HFFc6 (cell line): Measurements from ENCODE around the gene SMC1B. TPM values are rescaled to one million over a fixed set of nuclear protein-coding genes. Genes with fewer than 3 reads are reported as not detected.

Experiments
- DNase-seq: peaks from one replicate; pipeline ENCODE4 v3.0.0-alpha.2; 2018
- H3K27ac Mint-ChIP-seq: 2 replicates; pipeline ENCODE4 v1.8.0; 2020; ENCODE audit warnings: mild to moderate bottlenecking, mixed read lengths
- H3K27me3 Mint-ChIP-seq: 2 replicates; pipeline ENCODE4 v1.8.0; 2021; ENCODE audit warnings: mild to moderate bottlenecking, moderate library complexity, mixed read lengths; ENCODE audit not compliant: insufficient read depth
- H3K36me3 Mint-ChIP-seq: 2 replicates; pipeline ENCODE4 v1.8.0; 2021; ENCODE audit warnings: low read depth, mixed read lengths
- H3K4me1 Mint-ChIP-seq: 2 replicates; pipeline ENCODE4 v1.8.0; 2020; ENCODE audit warnings: low read depth, mixed read lengths
- H3K4me3 Mint-ChIP-seq: 2 replicates; pipeline ENCODE4 v1.8.0; 2020; ENCODE audit warnings: mild to moderate bottlenecking, moderate library complexity, mixed read lengths
- H3K9me3 Mint-ChIP-seq: 2 replicates; pipeline ENCODE4 v1.8.0; 2020; ENCODE audit warnings: mild to moderate bottlenecking, mixed read lengths
- CTCF ChIP-seq: fragments of 200-600 bp; sonication (generic); IDR thresholded peaks from 2 replicates; pipeline ENCODE4 v1.5.0; 2021; ENCODE audit warnings: antibody characterized with exemption, mild to moderate bottlenecking
- total RNA-seq, 6 experiments: library from RNA; stranded (reverse); fragmentation: NEBNext Ultra II Directional; extraction: Animal tissue kit (Norgen Biotek cat#: 25700); gene quantifications; 2 replicates in 1 of 6; 3 replicates in 5 of 6; pipeline ENCODE4 v1.2.3, GENCODE V29; 2021

Gene SMC1B
- total RNA-seq, 6 experiments from 2014 or later: 0.06 TPM; not detected in 5

DNA sequence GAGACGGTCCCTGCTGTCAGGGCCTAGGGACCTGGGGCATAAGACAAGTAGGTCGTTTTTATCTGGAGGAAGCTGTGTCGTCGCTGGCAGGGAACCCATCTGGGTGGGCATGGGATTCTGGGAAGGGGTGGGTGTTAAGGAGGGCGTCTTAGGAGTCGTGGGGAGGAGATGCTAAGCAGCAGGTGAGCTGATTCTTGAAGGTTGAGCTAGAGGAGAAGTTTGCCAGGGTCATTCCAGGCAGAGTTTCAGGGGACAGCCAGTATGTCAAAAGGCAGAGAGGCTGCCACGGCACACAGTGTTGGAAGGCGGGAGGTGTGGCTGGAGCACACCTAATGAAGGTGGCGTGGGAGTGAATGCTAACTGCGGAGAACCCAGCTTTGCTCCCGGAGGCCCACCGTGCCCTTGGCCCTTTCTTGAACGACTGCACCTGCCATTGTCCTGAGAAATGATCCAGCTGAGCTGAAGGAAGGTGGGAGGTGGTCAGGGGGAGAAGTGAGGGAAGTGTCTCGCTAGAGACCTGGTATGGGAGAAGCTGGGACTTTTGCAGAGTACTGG, 102.3 kb downstream of the SMC1B start:
- H3K27me3 Mint-ChIP-seq: peaks cover 1% of the 10 kb centered on the region
- H3K9me3 Mint-ChIP-seq: no peaks in the 10 kb centered on the region
- no peak for TF ChIP-seq CTCF
- DNase-seq: no peak
- H3K4me3 Mint-ChIP-seq: peak overlapping the region; percentile 89
- no peak overlapping the region; the same call in 1 of the 2 replicates for H3K27ac Mint-ChIP-seq
- peaks cover 9% of the 10 kb centered on the region; the same call in 1 of the 2 replicates for H3K36me3 Mint-ChIP-seq
- H3K4me1 Mint-ChIP-seq: peaks cover 25% of the 10 kb centered on the region

GRCh38 chr22:45310331-45310976, 102.9 kb downstream of the SMC1B start:
- Mint-ChIP-seq H3K27me3 (peaks cover 4% of the 10 kb centered on the region), H3K36me3 (peaks cover 9% of the 10 kb centered on the region; the same call in 1 of the 2 replicates), H3K27ac (peak overlapping the region; percentile 39), H3K4me1 (peaks cover 31% of the 10 kb centered on the region), H3K4me3 (peak overlapping the region; percentile 89), H3K9me3 (no peaks in the 10 kb centered on the region)
- DNase-seq: no peak
- no peak for TF ChIP-seq CTCF

DNA sequence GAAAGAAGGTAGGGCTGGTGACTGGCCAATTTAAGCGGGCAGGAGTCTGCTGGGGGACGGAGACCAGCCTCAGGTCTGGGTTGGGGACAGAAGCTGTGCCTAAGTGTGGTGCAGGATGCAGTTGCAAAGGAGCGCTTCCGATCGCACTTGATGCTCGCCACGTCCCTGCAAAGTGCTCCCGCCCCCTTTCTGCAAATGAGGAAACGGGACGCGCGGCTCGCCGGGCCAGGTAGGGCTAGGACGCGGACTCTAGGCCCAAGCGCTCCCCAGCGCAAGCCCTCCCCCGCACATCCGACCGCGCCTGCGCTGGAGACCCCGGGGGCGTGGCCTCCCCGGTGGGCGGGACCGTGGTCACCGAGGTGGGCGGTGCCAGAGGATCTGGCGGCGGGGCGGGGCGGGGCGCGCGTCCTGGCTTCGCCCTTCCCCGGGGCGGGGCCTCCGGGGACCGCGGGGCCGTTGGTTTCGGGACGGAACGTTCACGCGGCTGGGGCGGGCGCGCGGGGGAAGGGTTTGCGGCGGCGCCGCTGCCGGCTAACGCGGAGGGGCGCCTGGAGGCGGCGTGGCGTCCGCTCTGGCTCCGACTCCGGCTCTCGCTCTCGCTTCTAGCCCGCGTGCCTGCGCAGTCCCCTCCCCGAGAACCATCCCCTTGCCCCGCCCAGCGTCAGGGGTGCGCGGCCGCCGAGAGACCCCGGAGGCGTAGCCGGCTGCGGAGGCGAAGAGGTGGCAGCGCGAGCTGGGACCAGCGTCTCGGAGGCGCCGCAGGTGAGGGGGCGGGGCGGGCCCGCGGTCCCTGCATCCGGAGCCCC, 103.8 kb downstream of the SMC1B start, which contains the start of gene FAM118A:
FAM118A (plus strand) TSS at position 513 of the 806 bp plus-strand sequence. CDS start 12,446 bp downstream, outside the sequence.
- no peaks in the 10 kb centered on the region for H3K9me3 Mint-ChIP-seq
- DNase-seq: peak; percentile 84
- peak within 1 kb of the TSS; percentile 84 for H3K27ac Mint-ChIP-seq
- no peak; the same call in 1 of the 2 replicates for TF ChIP-seq CTCF
- peaks cover 9% of the 10 kb centered on the region; the same call in 1 of the 2 replicates for H3K36me3 Mint-ChIP-seq
- peaks cover 32% of the 10 kb centered on the region for H3K4me1 Mint-ChIP-seq
- peaks cover 4% of the 10 kb centered on the region for H3K27me3 Mint-ChIP-seq
- peak within 1 kb of the TSS; percentile 89 for H3K4me3 Mint-ChIP-seq

DNA sequence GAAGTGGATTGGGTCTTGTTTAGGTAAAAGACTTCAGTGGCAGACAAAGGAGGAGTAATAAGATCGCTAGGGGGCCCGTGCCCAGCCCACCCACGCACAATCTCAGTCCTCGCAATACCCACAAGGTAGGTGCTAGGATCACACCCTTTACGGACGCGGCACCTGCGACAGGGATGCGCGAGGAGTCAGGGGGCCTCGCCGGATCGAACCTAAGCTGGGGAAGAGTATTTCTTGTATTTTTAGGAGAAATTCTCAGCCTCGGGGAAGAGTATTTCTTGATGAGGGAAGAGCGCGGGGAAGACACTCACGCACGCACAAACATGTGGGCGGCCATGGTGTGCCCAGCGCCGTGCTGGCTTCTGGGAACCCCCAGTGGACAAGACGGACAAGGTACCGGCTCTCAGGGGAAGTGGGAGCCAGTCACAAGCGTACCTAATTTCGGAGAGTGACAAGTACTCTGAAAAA, 104.4 kb downstream of the SMC1B start:
- peak overlapping the region; percentile 84 for H3K27ac Mint-ChIP-seq
- no peak for DNase-seq
- peaks cover 9% of the 10 kb centered on the region; the same call in 1 of the 2 replicates for H3K36me3 Mint-ChIP-seq
- TF ChIP-seq CTCF: no peak
- no peaks in the 10 kb centered on the region for H3K9me3 Mint-ChIP-seq
- peak overlapping the region; percentile 86 for H3K4me3 Mint-ChIP-seq
- peaks cover 4% of the 10 kb centered on the region for H3K27me3 Mint-ChIP-seq
- peaks cover 32% of the 10 kb centered on the region for H3K4me1 Mint-ChIP-seq

DNA sequence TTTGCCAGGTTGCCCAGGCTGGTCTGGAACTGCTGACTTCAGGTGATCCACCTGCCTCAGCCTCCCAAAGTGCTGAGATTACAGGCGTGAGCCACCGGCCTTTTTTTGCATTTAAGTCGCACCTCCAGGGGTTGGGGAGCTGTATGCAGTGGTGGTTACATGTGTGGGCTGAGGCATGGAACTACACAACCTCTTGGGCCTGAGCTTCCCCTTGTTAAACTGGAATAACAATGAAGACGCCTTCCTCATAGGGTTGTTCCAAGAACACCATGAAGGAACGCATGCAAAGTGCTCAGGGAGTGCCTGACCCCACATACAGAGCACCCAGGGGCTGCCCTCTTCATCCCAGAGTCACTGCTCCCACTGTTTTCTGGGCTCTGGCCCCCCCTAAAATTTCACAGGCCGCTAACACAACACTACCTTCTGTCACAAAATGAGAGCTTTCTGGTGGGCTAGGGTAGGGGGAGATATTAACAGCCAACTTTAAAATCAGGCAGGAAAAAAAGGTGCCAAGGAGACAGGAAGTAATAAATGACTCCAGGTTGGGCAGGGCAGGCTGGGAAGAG, 104.9 kb downstream of the SMC1B start:
- peak overlapping the region; percentile 84 for H3K27ac Mint-ChIP-seq
- H3K36me3 Mint-ChIP-seq: peaks cover 9% of the 10 kb centered on the region; the same call in 1 of the 2 replicates
- no peak for TF ChIP-seq CTCF
- peaks cover 4% of the 10 kb centered on the region for H3K27me3 Mint-ChIP-seq
- no peaks in the 10 kb centered on the region for H3K9me3 Mint-ChIP-seq
- peaks cover 32% of the 10 kb centered on the region for H3K4me1 Mint-ChIP-seq
- DNase-seq: no peak
- H3K4me3 Mint-ChIP-seq: peak overlapping the region; percentile 86
